HG03108 (cell line): ENCODE data around the gene MMADHC.

Experiments used
- ATAC-seq: cut with Tn5 transposase; IDR thresholded peaks from one replicate; pipeline ENCODE4 v1.9.1; 2021; ENCODE audit warnings: moderate library complexity; ENCODE audit not compliant: unreplicated experiment

The MMADHC gene

DNA sequence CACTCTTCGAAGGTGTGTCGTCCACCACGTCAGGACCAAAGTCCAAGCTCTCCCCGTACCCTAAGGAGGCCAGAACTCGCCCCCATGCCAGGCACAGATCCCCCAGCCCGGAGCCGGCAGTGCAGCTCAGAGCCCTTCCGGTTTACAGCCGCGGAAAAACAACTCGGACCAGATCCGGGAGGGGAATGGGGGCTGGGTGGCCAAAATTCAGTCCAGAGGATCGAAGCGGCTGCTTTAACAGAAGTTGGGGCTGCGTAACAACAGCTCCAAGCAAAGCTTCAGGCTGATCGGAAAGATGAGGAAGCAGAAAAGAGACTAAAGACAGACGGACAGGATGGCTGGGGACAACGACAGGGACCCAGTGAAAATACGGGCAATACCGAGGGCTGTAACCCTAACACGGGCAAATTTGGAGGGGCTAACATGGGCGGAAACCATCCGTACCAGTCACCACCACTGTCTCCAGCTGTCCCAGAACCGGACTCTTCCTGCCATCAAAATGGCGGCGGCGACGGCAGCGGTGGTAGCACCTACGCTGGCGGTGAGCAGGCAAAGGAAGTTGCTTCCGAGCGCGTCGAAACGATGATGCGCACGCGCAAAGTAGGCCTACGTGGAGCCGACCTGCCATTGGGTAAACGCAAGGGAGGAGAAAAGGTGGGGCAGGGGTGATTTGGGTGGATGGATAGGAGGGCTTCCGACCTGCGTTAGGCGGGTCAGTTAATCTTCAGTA is at the start of gene MMADHC:
MMADHC (minus strand) TSS at position 556 of the 730 bp plus-strand sequence. CDS start 678 bp downstream, outside the sequence.
- ATAC-seq: peak; percentile 99

GRCh38 chr2:149634103-149634502 is 46.5 kb upstream of the MMADHC start:
- no peak for ATAC-seq

DNA sequence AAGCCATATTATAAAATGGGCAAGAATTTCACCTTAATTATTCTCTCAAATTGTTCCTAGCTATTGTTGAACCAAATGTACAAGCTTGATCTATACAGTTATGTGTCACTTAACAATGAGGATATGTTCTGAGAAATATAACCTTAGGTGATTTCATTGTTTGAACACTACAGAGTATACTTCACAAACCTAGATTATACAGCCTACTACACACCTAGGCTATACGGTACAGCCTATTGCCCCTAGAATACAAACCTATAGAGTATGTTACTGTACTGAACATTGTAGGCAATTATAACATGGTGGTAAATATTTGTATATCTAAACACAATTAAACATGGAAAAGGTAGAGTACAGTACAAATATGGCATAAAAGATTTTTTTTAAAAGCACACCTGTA is 42.9 kb upstream of the MMADHC start:
- ATAC-seq: no peak

DNA sequence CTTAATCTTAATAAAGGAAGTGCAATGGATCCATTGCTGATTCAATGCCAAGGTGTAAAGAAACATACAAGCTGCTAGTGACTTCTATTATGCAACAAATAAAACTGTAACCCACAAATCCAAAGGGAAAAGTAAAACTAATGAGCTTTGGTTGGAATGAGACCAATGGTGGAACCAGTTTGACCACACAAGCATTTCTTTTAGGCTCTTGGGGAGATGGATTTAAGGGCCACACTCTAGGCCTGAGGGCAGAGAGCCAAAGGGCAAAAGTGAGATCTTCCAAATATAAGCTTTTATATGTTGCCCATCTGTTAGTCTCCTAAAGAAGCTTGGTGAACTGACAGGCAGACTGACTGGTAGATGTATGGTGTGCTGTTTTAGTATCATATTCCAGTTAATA is 41.5 kb upstream of the MMADHC start:
- no peak for ATAC-seq

DNA sequence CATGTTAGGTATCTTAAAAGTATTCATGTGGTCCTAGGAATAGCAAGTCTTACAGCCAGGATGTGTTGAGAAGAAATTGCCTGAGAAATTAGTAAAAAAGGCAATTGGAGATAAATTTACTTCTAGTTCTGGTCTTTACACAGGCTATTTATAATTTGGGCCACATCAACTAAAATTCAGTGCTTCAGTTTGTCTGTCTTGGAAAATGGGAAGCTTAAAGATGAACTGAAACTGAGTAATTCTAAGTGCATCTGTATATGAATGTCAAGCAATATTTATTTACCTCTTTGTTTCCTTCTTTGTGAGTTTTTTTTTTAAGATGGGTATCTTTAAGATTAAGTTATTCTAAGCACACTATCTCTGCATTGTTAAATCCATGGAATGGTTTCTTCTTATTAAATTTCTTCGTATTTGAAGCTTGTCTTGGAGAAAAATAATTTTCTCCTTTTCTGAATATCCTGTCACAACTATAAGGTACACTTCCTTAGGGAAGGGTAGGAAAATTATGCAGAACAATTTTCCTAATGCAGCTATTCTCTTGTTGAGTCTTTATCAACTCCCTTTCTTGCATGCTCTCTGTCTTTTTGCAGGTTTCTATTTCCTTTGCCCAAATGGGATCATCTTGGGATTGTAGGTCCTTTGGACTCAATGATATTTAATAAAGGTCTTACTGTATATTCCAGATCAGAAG is 39.7 kb upstream of the MMADHC start:
- no peak for ATAC-seq

DNA sequence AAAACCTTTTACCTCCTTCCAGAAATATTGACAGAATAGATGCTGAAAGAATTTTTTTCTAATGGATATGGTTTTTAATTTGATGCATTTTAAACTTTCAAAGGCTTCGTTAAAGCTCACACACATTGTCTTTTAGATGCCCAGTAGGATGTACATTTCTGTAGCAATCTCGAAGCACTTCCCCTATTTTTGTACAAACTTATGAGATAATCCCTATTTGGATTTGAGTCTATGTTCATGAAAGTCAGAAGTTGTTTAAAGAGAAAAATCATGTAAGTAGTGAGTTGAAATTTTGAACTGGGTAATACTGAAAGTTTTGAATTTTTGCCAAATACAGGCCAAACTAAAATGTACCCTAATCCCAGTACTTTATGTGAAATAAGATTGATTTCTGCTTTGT is 38.1 kb upstream of the MMADHC start:
- no peak for ATAC-seq

- no peak for ATAC-seq
Observed at GRCh38 chr2:149625271-149625670, 37.7 kb upstream of the MMADHC start.

DNA sequence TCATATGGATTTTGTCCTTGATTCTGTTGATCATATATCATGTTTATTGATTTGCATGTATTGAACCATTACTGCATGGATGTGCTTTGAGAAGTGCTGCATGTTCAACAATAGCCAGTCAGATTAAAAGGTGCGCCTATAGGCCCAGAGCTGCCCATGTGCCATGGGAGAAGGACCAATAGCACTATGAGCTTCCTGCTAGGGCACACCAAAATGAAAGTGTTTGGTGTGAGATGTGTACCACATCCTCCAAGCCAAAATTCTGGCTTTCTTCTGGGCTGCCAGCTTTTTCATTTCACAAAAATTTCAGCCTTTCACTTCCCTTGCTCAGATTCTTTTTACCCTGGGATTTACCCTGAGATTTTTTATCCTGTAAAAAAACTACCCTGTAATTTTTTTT is 34.8 kb upstream of the MMADHC start:
- ATAC-seq: no peak

- no peak for ATAC-seq
Observed at GRCh38 chr2:149617476-149617875, 29.9 kb upstream of the MMADHC start.

GRCh38 chr2:149616681-149617456 is 29.3 kb upstream of the MMADHC start:
- no peak for ATAC-seq

DNA sequence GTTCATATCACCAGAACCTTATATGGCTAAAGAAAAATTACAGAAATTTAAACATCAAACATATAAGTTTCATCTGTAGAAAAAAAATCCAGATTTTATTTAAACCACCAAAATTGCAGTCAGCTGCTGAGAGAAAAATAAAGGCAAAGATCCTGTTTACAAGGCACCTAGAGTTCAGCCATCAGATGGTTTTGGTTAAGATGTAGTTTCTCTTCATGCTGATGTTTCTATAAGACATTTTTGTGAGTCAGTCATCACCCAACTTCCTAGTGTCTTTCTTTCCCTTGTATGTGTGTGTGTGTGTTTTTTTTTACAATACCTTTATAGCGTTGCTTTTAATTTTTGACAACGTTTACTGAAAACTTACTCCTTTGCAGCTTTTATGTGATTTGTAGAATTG is 26.1 kb upstream of the MMADHC start:
- ATAC-seq: no peak

DNA sequence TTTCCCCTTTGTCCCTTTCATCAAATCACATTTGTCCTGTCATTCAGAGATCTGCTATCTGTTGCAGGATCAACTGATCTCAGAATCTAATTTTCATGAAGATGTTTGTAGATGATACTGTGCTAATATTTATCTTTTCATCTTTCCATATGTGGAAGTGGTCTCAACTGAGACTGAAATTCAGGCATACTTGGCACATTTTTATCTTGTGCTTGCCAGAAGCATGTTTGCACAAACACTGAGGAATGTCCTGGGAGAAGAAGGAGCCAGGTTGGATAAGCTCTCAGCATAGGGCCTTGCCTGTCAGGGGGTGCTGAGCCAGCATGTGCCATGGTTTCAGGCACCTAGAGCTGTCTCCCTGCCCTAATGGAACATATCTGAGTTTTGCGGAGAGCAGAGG is 24.5 kb upstream of the MMADHC start:
- no peak for ATAC-seq

DNA sequence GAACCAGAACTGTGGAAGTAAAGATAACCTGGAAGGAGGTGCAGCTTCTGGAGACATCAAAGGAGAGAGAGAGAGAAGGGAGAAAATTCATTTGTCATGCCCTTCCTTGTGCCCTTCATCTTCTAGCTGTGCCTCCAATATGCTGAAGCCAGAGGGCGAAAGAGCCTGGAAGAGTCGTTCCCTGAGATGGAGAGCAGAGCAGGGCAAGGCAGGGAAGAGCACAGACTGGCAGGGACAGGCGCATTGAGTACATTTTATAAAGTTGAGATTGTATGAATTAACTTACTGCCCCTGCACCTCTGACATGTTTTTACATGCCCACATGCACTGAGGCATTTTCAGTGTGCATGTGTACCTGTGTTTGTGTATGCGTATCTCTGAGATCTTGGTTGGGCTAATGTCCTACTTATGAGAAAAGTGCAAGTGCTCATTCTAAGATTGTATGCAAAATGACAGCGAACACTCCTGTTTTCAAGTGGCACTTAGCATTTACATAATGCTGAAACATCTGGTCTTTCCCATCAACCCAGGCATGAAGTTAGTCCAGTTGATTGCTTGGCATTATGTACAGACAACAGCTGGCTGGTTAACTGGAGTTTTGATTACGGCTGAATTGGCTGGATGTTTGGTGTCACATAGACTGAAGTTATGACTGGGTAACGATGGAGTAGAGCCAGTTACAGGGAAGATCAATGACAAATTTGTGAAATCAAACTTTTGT is 23.7 kb upstream of the MMADHC start:
- ATAC-seq: no peak

GRCh38 chr2:149606251-149606811 is 18.8 kb upstream of the MMADHC start:
- no peak for ATAC-seq

DNA sequence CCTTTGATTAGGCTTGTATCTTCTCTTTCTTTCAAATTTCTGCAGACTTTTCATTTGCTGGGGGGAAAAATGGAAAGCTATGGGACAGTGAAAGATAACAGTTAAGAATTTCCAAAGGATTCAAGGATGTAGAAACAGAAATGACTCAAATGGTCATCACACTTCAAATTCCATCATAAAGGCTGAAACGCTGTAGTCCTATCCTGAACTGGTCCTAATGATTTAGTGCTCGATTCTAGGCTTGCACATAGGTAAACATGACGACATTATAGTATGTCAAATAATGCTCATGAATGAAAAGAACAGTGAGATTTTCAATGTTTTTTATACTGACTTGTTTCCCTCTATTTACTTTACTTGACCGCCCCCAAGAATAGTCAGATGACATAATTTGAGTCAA is 15.7 kb upstream of the MMADHC start:
- ATAC-seq: no peak

GRCh38 chr2:149601141-149601796 is 13.7 kb upstream of the MMADHC start:
- no peak for ATAC-seq

DNA sequence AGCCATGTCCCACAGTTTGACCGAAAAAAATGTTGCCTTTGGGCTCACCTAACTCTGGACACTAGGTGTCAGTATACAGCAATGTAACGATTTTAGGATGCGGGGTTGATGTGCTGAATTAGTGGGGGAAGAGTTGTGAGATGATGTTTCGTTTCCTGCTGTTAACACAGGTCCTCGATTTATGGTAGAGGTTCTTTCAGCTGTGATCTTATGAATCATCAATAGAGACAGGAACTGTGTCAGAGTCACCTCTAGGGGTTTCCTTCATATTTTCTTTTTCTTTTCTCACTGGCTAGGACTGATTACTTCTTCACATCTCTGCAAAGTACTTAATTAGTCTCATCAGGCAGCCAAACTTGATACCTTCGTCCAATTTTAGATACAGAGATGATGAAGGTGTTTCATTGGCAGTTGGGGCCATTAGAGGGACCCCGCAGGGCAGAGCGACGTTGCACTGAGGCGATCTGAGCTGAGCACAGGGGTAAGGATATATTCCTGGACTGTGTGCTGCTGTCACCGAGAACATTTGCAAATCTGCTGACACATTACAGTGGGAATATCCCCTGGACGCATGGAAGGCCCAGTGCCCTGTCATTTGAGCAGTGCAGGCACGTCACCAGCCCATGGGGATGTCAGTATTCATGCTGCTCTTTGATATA is 10.2 kb upstream of the MMADHC start:
- peak; percentile 98 for ATAC-seq

DNA sequence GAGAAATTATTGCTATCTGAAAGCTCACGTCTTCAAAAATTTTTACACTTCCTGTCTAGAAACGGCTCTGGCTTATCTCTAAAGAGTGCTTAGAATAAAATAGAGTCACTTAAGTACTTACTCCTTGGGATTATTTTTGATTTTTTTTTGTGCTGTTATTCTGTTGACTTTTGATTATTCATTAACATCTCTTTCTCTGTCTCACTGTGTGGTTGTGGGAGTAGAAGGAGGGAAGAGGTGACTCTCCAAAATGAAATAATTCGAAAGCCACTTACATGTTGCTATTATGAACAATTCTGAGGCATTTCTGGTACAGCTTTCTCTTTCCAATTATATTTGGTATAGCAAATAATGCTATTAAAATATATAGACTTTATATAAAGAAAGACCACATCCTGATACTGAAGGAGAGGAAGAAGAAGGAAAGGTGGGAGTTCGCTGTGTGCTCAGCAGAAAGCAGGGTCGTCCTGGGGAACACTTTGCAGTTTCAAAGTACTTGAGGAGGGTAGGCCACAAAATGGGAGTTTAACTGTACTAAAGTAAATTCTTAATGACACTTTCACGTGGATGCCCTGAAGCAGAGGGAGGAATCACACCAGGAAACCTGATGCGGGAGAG is 9.6 kb upstream of the MMADHC start:
- no peak for ATAC-seq

DNA sequence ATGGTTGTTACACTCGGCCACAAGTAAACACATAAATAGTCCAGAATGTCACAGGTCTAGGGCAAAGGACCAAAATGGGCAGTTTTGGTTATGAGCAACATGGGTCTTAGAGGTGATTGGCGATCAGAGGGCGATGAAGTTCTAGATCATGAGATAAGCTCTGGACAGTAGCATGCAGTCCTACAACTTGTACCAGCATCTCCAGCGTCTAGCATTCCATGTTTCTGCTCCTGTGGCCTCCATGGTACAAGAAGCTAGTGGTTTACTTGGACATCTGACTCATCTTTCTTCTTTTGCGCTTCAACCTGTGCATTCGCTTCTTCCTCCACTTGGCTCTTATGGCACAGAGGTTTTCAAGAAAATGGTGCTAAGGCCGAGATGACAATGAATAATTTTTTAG is 8.9 kb upstream of the MMADHC start:
- ATAC-seq: no peak
